HG03520 (cell line): ENCODE results near the gene ZEB1.
A peak's percentile ranks its signal among the peaks of the same experiment; 100 is the strongest.
"Not testable (repeated sequence)": the region's sequence is repeated elsewhere in the genome, so short reads cannot be mapped to it uniquely, and the experiment has no call there.

Experiments used
- ATAC-seq: cut with Tn5 transposase; IDR thresholded peaks from one replicate; pipeline ENCODE4 v1.9.1; 2021; ENCODE audit warnings: mild to moderate bottlenecking, moderate library complexity; ENCODE audit not compliant: unreplicated experiment

The ZEB1 gene

GRCh38 chr10:31317652-31318381 lies 1.2 kb upstream of the ZEB1 start:
- ATAC-seq, result no peak

- peak; percentile 71 for ATAC-seq
These were observed 598 bp upstream of the ZEB1 start for GRCh38 chr10:31318382-31318853.

- ATAC-seq, result no peak
These were observed 860 bp downstream of the ZEB1 start for GRCh38 chr10:31319602-31320549.

- no peak for ATAC-seq
These were observed 1.7 kb downstream of the ZEB1 start for GRCh38 chr10:31320550-31321211.

- no peak for ATAC-seq
These were observed 2.5 kb downstream of the ZEB1 start for GRCh38 chr10:31321396-31321941.

- no peak for ATAC-seq
These were observed 3.6 kb downstream of the ZEB1 start for GRCh38 chr10:31322647-31323046.

GRCh38 chr10:31340343-31340742 lies 21.3 kb downstream of the ZEB1 start:
- ATAC-seq, result no peak

GRCh38 chr10:31341552-31341951 lies 22.5 kb downstream of the ZEB1 start:
- peak; percentile 43 for ATAC-seq

- no peak for ATAC-seq
These were observed 24.0 kb downstream of the ZEB1 start for GRCh38 chr10:31343009-31343408.

- no peak for ATAC-seq
These were observed 24.5 kb downstream of the ZEB1 start for GRCh38 chr10:31343551-31343950.

GRCh38 chr10:31345886-31346285 lies 26.9 kb downstream of the ZEB1 start:
- no peak for ATAC-seq

- no peak for ATAC-seq
These were observed 27.9 kb downstream of the ZEB1 start for GRCh38 chr10:31346953-31347352.

- no peak for ATAC-seq
These were observed 28.7 kb downstream of the ZEB1 start for GRCh38 chr10:31347705-31348104.

- ATAC-seq, result no peak
These were observed 31.9 kb downstream of the ZEB1 start for GRCh38 chr10:31350891-31351290.

- ATAC-seq, result no peak
These were observed 33.6 kb downstream of the ZEB1 start for GRCh38 chr10:31352436-31353226.

GRCh38 chr10:31353574-31353973 lies 34.6 kb downstream of the ZEB1 start:
- ATAC-seq, result peak; percentile 96

- ATAC-seq, result no peak
These were observed 39.8 kb downstream of the ZEB1 start for GRCh38 chr10:31358688-31359330.

- ATAC-seq, result no peak
These were observed 41.0 kb downstream of the ZEB1 start for GRCh38 chr10:31359979-31360378.

- not testable (repeated sequence) for ATAC-seq
These were observed 42.5 kb downstream of the ZEB1 start for GRCh38 chr10:31361475-31361874.
